Fibroblast of gingiva (primary cell): ENCODE results near the gene ELP5.
"Not testable (repeated sequence)": the region's sequence is repeated elsewhere in the genome, so short reads cannot be mapped to it uniquely, and the experiment has no call there.

Source experiments
- DNase-seq: peaks from one replicate; pipeline ENCODE4 v3.0.0-alpha.2; 2011; ENCODE audit warnings: low read depth

ELP5 gene

GRCh38 chr17:7236808-7237207 lies 15.2 kb upstream of the ELP5 start:
- DNase-seq, result no peak

- DNase-seq, result no peak
These were observed 14.7 kb upstream of the ELP5 start for GRCh38 chr17:7237266-7237760.

DNA sequence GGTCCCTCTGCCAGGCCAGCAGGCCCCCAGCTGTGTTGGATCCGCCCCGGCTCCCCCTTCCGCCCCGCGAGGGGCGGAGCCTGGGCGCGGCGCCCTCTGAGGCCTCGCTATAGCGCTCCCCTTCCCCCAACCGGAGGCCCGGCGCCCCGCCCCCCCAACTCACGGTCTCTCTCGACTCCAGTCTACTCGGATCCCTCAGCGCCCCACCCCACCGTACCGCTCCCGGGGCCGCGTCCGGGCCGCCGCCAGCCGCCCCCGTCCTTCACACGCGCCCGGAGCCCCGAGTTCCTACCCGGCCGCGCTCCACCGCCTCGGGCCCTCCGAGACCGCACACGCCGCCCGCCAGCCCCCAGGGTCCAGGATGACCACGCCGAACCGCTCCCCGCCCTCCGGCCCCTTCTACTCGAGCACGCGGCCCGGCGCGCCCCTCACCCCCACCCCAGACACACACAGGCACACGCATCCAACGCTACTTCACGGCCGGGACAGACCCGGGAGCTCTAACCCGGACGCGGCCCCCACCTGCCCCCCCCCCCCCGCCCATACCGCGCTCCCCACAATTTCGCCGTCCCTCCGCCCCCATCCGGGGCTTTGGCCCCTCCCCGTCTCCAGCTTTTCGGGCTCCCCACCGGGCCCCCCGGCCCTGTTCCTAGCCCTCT lies 14.1 kb upstream of the ELP5 start:
- DNase-seq, result peak; percentile 64

DNA sequence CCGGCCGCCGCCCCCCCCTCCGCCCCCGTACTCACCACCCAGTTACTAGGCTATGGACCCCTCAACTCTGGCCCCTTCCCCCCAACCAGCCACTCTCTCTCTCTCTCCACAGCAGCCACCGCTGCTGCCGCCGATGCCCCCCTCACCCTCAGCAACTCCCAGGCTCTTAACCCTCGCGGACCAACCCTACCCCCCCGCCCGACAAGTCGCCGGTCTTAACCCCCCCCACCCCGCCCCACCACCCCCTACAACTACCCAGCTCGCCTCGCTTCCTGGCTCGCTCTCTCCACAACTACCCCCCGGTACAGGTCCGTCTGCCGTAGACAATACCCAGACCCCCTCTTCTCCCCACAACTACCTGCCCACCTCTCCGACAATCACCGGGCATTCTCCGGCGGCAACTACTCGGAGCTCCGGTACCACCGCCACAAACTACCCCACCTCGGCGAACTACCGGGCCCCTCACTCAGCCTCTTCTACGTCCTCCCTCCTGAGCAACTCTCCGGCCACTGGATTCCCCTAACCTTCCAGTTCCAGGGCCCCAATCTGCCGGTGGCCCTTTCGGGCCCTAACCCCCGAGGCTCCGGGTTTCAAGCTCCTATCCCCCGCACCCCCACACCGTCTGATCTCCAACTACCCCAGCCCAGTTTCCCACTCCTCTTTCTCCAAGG lies 13.5 kb upstream of the ELP5 start:
- DNase-seq, result peak; percentile 40

DNA sequence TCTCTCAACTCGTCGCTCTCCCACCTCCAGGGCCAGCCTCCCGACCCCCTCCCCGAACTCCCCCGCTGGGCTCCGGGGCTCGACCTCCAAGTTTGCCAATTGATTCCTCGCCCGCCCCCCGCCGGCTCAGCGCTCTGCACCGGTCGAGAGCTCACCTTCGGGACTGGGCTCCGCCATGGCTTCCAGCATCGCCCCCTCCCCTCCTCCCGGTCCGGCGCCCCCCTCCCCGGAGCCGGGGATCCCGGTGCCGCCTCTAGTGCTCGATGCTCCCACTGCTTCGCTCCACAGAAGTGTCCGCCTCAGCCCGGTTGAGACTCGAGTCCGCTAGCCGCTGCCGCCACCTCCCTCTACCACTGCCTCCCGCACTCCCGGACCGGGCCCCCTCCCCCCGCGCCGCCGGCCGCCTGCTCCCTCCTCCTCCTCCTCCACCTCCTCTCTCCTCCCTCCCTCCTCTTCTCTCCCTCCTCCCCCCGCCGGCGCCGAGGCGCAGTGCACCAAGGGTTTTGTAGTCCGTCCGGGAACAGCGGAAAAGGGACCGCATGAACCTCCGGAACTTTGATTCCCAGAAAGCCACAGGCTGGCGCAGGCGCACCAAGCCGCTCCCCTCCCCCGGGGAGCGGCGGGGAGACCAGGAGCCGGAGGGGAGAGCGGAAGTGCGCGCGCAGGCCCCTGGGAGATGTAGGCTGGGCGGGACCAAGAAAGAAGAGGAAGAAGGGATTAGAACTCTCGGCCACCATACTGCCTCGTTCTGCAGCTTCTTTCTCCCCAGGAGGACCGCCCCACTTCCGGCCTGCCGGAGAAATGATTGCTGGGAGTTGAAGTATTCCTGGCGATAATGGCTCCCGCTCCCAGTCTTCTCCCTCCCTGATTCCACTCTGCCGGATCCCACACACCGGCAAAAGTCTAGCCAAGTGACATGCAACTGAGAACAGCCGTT lies 12.7 kb upstream of the ELP5 start, which contains the start of gene PHF23:
Gene PHF23, minus strand, starts transcription at position 367 of the 937 bp plus-strand sequence. Its CDS starts 178 bp downstream, at position 189.
- peak; percentile 99 for DNase-seq

DNA sequence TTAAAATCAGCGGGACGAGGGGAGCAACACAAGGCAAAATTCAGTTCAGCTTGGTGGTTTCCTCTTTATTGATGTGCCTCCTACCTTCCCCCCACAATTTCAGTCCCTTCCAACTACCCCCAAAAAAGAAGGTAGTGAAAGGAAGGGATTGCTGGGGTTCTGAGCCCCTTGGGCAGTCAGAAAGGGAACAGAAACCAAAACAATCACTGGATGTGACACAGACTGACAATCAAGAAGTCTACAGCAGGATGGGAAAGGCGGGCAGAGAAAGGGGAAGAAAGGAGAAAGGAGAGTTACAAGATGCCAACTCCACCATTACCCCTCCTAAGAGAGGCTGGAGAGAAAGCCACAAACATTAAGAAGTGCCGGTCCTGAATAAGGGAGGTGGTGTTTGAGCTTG lies 11.6 kb upstream of the ELP5 start:
- DNase-seq, result no peak

GRCh38 chr17:7241090-7241733 lies 10.8 kb upstream of the ELP5 start:
- DNase-seq, result no peak

- peak; percentile 93 for DNase-seq
These were observed 10.0 kb upstream of the ELP5 start, which contains the start of gene GABARAP for GRCh38 chr17:7241783-7242716. GABARAP (minus strand) TSS chr17:7242449; CDS start chr17:7242330, 119 bp downstream.

GRCh38 chr17:7242717-7243452 lies 9.1 kb upstream of the ELP5 start:
- peak; percentile 98 for DNase-seq

DNA sequence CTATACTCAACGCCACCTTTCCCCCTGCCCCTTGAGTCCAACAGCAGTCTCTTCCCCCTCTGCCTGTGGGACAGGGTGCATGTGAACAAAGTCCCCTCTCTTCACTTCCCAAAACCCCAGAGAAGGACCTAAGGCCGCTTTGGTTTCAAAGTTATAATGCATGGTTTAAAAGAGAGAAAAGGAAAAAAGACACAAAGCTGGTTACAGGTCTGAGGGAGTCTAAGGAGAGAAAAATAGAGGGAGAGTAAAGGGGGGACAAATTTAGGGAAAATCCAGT lies 8.6 kb upstream of the ELP5 start:
- no peak for DNase-seq

DNA sequence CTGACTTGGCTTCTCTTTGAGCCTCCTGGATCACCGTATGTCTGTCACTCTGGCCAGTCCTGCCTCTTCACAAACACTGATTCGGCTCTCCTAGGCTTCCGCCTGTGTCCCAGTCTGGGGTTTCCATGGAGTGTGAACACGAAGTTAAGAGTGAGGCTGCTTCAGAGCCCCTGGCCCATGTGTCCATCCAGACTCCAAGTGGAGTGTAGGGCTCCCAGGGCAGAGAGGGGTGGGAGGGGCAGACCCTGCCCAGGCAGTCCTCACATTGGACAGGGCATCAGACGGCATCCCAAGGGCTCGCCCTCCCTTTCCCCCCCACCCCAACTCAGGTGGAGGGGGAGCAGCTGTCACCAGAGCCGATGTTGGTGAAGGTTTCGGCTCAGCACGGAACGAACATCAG lies 8.2 kb upstream of the ELP5 start:
- not testable (repeated sequence) for DNase-seq

GRCh38 chr17:7246779-7247178 lies 5.2 kb upstream of the ELP5 start:
- DNase-seq, result no peak

DNA sequence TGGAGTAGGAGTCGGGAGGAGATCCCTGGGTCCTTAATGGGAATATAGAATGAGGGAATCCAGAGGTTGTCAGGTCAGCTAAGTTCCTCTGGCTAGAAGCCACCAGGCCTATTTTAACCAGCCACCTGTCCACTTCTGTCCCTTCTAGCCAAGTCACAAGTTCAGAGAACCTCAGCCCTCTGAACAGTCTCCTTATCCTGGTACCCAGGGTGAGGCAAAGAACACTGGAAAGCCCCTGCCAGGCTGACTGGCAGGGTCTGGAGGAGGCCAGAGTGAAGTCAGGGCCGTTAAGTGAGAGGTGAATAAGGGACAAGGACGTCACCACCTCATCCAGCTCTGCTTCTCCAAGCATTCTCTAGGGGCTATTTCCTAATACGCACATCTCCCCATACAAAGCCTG lies 3.2 kb upstream of the ELP5 start:
- DNase-seq, result no peak

- no peak for DNase-seq
These were observed 2.8 kb upstream of the ELP5 start for GRCh38 chr17:7249214-7249613.

DNA sequence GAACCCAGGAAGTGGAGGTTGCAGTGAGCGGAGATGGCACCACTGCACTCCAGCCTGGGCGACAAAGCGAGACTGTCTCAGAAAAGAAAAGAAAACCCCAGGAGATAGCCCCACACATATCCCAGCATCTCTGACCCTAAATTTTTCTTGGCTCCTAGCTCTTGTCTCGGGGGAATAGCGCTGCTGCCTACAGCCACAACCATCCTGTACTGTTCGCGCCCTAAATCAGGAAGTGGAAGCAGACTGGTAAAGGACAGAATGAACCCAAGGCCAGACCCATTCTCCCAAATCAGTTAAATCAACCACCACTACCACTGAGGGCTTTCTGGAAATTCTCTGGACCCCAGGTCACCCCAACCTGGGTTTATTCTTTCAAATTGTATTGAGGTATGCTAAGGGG lies 2.2 kb upstream of the ELP5 start:
- no peak for DNase-seq

- DNase-seq, result no peak
These were observed 1.1 kb upstream of the ELP5 start for GRCh38 chr17:7250695-7251627.

DNA sequence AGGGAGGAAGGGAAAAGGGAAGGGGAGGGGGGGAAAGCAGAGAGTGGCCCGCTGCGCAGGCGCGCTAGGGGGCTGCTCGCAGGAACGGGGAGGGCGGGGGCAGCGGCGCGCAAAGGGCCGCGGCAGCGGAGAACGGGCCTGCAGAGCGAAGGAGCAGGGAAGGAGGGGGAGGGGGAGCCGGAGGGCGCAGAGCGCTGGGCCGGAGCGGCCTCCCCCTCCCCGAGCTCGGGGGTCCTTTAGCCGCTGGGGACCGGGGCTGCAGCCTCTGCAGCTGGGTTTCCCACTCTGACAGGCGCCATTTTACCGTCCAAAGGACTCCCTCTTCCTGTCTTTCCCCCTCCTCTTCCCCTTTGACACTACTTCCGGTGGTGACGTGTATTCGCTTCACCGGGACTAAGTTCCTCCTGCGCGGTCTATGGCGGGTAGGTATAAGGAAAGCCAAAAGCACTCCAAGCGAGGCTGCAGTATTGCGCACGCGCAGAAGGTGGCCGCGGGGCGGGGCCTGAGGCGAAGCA lies 297 bp upstream of the ELP5 start, which contains the start of gene CTDNEP1:
Gene CTDNEP1, minus strand, starts transcription at position 74 of the 515 bp plus-strand sequence. CDS start 438 bp downstream, outside the sequence.
- DNase-seq, result peak; percentile 99

GRCh38 chr17:7253082-7253481 lies 1.1 kb downstream of the ELP5 start:
- DNase-seq, result no peak

- no peak for DNase-seq
These were observed 2.5 kb downstream of the ELP5 start for GRCh38 chr17:7254511-7254910.
